Activated CD4-positive, alpha-beta T cell treated with anti-CD3 and anti-CD28 coated beads, Interleukin-2, amount 10 ng/mL, durations not matched to agents 7 days and 5 days (primary cell): ENCODE measurements around the gene MZT2B. TPM values are rescaled to one million over a fixed set of nuclear protein-coding genes. Genes with fewer than 3 reads are reported as not detected.
"Not testable (repeated sequence)": the region's sequence is repeated elsewhere in the genome, so short reads cannot be mapped to it uniquely, and the experiment has no call there.

Experiments used
- CTCF ChIA-PET: fragments of 350-600 bp; sonication (Branson Sonifier 250); formaldehyde crosslinking; loops from one replicate; lab custom pipeline; 2021; ENCODE audit warnings: antibody characterized with exemption; lab: Charles Lee
- POLR2A ChIA-PET: fragments of 350-600 bp; sonication (Branson Sonifier 250); formaldehyde crosslinking; loops from one replicate; lab custom pipeline; 2021; ENCODE audit warnings: antibody characterized with exemption; lab: Charles Lee
- DNase-seq: peaks from one replicate; pipeline ENCODE4 v3.0.0-alpha.2; 2020
- H3K27ac Mint-ChIP-seq: one replicate; pipeline ENCODE4 v1.8.0; 2021; ENCODE audit warnings: mild to moderate bottlenecking, moderate library complexity, mixed read lengths
- H3K27me3 Mint-ChIP-seq: one replicate; pipeline ENCODE4 v1.8.0; 2021; ENCODE audit warnings: mixed read lengths
- H3K36me3 Mint-ChIP-seq: one replicate; pipeline ENCODE4 v1.8.0; 2021; ENCODE audit warnings: low read depth, mixed read lengths
- H3K4me1 Mint-ChIP-seq: one replicate; pipeline ENCODE4 v1.8.0; 2021; ENCODE audit warnings: mixed read lengths
- H3K4me3 Mint-ChIP-seq: one replicate; pipeline ENCODE4 v1.8.0; 2021; ENCODE audit warnings: mild to moderate bottlenecking, moderate library complexity, mixed read lengths
- H3K9me3 Mint-ChIP-seq: one replicate; pipeline ENCODE4 v1.8.0; 2021; ENCODE audit warnings: mixed read lengths
- total RNA-seq, 2 experiments: library from RNA; stranded (reverse); gene quantifications; one replicate each; pipeline ENCODE4 v1.2.3, GENCODE V29; 2021

The MZT2B gene, protein sequence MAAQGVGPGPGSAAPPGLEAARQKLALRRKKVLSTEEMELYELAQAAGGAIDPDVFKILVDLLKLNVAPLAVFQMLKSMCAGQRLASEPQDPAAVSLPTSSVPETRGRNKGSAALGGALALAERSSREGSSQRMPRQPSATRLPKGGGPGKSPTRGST
- 100 to 1,000 TPM; 387 to 417 TPM for total RNA-seq

DNA sequence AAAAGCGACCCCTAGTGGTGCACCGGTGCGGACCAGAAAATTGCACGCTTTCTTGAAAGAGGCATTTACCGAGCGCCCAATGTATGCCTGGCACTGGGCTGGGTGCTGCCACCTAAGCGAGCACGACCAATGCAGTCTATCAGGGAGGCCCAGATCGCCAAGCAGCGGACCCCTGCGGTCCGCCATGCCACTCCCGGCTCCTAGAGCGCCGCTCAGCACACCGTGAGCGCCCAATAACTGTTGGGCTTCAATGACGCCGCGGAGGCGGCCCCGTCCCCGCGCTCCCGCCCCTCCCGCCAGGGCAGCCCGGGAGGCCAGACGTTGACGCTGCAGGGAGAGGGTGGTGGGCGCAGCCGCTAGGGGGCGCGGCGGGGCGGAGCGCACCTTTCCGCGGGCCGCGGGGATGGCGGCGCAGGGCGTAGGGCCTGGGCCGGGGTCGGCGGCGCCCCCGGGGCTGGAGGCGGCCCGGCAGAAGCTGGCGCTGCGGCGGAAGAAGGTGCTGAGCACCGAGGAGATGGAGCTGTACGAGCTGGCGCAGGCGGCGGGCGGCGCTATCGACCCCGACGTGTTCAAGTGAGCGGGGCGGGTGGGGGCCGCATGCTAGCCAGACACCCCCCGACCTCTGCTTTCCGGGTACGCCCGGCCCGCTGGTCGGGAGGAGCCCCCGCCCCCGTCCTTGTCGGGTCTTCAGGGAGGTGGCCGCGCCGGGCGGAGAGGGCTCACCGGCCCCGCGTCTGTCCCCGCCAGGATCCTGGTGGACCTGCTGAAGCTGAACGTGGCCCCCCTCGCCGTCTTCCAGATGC, at the start of gene MZT2B:
MZT2B (plus strand) TSS at position 383 of the 803 bp plus-strand sequence; CDS start at position 404, 21 bp downstream.
- Mint-ChIP-seq H3K36me3 (peaks cover 10% of the 10 kb centered on the region), H3K27ac (peak within 1 kb of the TSS; percentile 99), H3K4me3 (peak within 1 kb of the TSS; percentile 91), H3K4me1 (peaks cover 28% of the 10 kb centered on the region)
- H3K9me3 Mint-ChIP-seq, H3K27me3 Mint-ChIP-seq: not testable (repeated sequence)
- CTCF ChIA-PET = interaction anchor here (0.6 to 2.4 kb wide), 7 partner anchors 13 to 195 kb away, joined by 3 to 27 read pairs (median 3); partner anchors contain the start of gene IMP4
- POLR2A ChIA-PET = interaction anchor here (0.8 kb wide), 1 partner anchor 195 kb away, joined by 3 read pairs; no protein-coding TSS in a partner anchor
- peak; percentile 91 for DNase-seq

DNA sequence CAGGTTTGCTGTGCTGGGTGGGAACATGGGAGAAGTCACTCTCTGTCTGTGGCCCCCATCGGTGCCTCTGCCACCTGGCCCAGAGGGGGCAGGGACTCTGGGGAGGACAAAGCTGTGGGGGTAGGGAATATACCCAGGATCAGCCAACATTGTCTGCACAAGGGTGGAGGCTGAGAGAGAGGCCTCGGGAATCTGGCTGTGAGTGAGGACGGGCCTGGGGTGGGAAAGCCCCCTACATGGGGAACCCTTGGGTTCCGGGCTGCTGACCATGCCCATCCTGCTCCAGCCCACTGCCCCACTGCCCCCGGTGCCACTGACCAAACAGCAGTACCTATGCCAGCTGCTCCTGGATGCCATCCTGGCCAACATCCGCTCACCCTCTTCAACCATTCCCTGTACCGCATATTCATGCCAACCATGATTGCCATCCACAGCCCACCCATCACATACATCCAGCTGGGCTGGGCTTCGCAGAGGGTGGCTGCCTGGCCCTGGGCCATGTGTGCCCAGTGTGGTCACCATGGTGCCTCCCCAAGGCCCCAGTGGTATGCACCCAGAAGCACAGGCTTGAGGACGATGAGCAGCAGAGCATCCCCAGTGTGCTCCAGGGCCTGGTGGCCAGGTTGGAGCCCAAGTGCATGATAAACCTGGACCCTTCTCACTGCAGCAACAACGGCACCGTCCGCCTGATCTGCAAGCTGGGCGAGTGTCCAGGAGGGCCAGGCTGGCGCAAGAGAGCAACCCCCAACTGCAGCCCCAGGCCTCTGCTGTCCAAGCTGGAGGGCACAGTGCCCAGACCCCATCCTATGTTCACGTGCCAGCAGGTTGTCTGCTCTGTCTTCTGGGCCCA, 46.1 kb upstream of the MZT2B start:
- POLR2A ChIA-PET = no interaction called here
- no peak for DNase-seq
- CTCF ChIA-PET = no interaction called here
- H3K27me3 Mint-ChIP-seq = peaks cover 9% of the 10 kb centered on the region
- H3K4me3 Mint-ChIP-seq = no peak overlapping the region
- no peaks in the 10 kb centered on the region for H3K9me3 Mint-ChIP-seq
- no peak overlapping the region for H3K27ac Mint-ChIP-seq
- no peaks in the 10 kb centered on the region for H3K4me1 Mint-ChIP-seq
- no peaks in the 10 kb centered on the region for H3K36me3 Mint-ChIP-seq

DNA sequence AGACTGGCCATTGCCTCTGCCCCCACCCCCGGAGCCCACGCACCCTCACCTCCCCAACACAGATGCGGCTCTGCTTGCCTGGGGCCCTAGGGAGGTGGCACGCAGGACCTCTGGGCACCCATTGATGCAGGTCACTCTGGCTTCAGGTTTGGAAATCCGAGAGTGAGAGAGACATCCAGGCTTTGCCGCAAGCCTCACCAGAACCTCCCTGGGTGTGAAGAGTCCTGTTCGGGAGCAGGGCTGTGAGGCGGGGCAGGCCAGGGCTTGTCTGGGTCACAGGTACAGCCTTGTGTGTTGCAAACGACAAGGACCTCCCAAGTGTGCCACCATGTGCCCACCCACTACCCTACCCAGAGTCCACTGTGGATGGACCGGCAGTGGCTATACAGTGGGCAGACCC, 45.5 kb upstream of the MZT2B start:
- CTCF ChIA-PET, DNase-seq, H3K27me3 Mint-ChIP-seq, H3K36me3 Mint-ChIP-seq, H3K4me3 Mint-ChIP-seq, H3K9me3 Mint-ChIP-seq, H3K4me1 Mint-ChIP-seq, POLR2A ChIA-PET, H3K27ac Mint-ChIP-seq: not testable (repeated sequence)

DNA sequence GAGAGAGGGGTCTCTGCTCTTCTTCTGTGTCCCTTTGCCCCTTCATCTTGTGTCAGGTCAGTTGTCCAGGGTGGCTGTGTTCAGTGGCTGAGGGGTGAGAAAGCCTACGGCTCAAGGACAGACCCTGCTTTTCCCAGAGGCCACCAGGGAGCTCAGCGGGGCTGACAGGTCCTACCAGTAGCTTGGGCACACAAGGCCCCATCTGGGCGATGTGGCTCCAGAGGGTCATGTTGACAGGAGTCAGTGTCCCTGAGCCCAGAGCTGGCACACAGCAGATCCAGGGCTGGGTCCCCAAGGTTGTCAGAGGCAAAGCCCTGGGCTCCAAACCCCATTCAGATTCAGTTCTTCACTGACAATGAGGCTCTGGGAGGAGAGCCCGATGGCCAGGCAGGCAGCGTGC, 44.9 kb upstream of the MZT2B start:
- H3K27ac Mint-ChIP-seq, POLR2A ChIA-PET, H3K36me3 Mint-ChIP-seq, H3K4me3 Mint-ChIP-seq, CTCF ChIA-PET, H3K9me3 Mint-ChIP-seq, H3K27me3 Mint-ChIP-seq, H3K4me1 Mint-ChIP-seq, DNase-seq: not testable (repeated sequence)

DNA sequence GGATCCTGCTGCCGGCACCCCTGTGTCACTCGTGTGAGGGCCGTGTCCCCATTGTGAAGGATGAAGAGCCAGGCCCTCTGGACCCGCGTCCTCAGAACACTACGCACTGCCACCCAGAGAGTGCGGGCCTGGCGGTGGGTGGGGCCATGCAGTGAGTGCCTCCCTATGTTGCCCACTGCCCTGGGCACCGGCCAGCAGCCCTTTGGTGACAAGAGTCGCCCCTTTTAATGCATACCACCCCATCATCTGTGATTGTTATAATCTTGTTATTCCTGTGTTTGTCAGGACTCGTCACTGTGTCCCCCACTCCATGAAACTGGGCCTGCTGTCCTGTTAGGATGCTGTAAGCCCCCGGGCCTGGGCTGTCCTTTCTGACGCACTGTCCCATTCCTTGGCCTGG, 43.7 kb upstream of the MZT2B start:
- H3K9me3 Mint-ChIP-seq, H3K4me3 Mint-ChIP-seq, H3K27me3 Mint-ChIP-seq, H3K36me3 Mint-ChIP-seq, CTCF ChIA-PET, H3K27ac Mint-ChIP-seq, DNase-seq, H3K4me1 Mint-ChIP-seq, POLR2A ChIA-PET: not testable (repeated sequence)

DNA sequence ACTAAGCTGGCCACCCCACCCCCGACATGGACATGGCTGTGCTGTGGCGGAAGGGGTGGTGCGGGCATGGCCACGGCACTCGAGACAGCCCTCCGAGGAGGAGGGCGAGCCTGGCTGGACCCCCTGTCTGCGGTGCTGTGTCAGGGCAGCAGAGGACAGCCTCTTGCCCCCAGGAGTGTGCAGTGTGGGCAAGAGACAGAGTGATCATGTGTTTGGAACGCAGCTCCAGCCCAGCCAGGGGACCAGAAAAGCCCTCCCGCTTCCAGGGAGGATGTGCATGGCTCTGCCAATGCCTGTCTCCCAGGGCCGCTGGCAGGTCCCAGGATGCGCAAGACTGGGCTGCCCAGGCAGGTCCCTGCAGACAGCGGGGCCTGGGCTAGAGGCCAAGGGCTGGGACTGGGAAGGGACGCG, 43.2 kb upstream of the MZT2B start:
- H3K36me3 Mint-ChIP-seq, H3K4me3 Mint-ChIP-seq, H3K9me3 Mint-ChIP-seq, H3K4me1 Mint-ChIP-seq, DNase-seq, H3K27ac Mint-ChIP-seq, CTCF ChIA-PET, POLR2A ChIA-PET: not testable (repeated sequence)
- H3K27me3 Mint-ChIP-seq = peaks cover 10% of the 10 kb centered on the region

DNA sequence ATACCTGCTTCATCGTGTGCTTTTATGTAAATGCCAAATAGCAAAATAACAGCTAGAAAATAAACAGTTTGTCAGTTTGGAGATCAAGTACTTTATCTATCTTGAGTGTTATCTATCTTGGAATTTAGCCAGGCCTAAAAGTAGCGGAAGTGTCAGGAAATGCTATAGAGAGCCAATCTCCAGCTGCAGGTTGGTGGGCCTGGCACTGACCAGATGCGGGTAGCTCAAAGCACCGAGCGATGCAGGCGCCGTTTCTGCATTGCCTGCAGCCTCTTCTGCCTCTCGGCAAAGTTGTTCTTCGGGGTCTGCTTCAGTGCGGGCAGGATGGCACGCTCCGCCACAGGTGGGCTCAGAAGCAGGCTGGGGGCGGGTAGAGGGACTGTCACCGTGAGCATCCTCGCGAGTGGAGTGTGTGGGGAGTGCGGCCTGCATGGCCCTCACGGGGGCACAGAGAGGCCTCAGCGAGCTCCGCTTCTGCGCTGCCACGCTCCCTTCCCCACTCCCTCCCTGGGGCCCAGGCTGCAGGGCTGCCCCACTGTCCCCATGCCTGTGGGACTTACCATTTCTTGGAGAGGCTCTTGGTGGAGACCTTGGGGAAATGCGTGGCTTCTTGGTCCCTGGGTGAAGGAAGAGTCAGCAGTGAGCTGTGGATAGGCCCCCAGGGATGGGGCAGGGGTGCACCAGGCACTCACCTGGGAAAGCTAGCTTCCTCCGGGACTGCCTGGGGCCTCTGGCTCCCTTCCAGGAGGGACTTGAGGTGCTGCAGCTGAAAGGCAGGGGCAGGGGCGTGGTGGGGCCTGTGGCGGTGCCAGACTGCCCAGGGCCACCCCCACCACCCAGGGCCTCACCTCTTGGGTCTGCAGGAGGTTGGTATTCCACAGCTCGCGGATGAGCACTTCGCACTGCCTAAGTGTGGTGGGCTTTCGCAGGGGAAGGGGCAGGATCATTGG, 42.5 kb upstream of the MZT2B start:
- H3K36me3 Mint-ChIP-seq, POLR2A ChIA-PET, H3K4me1 Mint-ChIP-seq, DNase-seq, H3K27ac Mint-ChIP-seq, H3K4me3 Mint-ChIP-seq, CTCF ChIA-PET, H3K9me3 Mint-ChIP-seq, H3K27me3 Mint-ChIP-seq: not testable (repeated sequence)

DNA sequence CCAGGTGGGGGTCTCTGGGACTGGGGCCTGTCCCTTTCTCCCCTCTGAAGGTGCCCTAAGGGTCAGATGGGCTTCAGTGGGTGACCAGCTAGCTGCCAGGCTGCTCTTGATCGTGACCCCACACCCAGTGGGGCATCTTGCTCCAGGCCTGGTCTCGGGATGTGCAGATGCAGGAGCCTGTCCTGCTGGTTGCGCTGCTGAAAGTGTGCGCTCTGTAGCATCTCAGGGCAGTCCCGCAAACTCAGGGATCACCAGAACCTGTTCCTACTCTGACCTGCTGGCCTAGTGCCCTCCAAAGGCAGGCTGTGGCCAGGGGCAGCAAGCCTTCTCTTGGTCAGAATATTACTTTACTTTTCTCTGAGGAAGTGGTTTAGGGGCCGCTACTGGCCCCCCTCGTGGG, 41.5 kb upstream of the MZT2B start:
- H3K27me3 Mint-ChIP-seq, POLR2A ChIA-PET, H3K4me3 Mint-ChIP-seq, H3K36me3 Mint-ChIP-seq, CTCF ChIA-PET, H3K27ac Mint-ChIP-seq, H3K9me3 Mint-ChIP-seq, DNase-seq: not testable (repeated sequence)
- peaks cover 10% of the 10 kb centered on the region for H3K4me1 Mint-ChIP-seq

DNA sequence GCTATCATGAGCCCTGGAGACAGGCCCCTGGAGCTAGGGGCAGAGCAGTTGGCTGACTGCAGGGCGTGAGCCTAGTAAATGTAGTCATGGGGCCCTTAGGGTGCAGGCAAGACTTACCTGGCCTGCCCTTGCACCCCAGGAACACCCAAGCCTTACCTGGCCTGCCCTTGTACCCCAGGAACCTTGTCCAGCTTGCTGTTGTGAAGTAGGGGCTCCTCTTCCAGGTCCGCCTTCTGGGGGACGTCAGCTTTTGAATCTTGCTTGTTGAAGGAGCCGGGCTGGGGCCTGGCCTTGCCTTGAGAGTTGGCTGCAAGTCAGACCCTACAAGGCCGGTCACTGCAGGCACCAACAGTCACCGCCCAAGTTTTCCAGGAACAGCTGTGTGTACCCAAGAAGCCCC, 41.1 kb upstream of the MZT2B start:
- H3K36me3 Mint-ChIP-seq, H3K27ac Mint-ChIP-seq, CTCF ChIA-PET, H3K4me3 Mint-ChIP-seq, POLR2A ChIA-PET, H3K27me3 Mint-ChIP-seq, DNase-seq, H3K9me3 Mint-ChIP-seq: not testable (repeated sequence)
- H3K4me1 Mint-ChIP-seq = peaks cover 10% of the 10 kb centered on the region

DNA sequence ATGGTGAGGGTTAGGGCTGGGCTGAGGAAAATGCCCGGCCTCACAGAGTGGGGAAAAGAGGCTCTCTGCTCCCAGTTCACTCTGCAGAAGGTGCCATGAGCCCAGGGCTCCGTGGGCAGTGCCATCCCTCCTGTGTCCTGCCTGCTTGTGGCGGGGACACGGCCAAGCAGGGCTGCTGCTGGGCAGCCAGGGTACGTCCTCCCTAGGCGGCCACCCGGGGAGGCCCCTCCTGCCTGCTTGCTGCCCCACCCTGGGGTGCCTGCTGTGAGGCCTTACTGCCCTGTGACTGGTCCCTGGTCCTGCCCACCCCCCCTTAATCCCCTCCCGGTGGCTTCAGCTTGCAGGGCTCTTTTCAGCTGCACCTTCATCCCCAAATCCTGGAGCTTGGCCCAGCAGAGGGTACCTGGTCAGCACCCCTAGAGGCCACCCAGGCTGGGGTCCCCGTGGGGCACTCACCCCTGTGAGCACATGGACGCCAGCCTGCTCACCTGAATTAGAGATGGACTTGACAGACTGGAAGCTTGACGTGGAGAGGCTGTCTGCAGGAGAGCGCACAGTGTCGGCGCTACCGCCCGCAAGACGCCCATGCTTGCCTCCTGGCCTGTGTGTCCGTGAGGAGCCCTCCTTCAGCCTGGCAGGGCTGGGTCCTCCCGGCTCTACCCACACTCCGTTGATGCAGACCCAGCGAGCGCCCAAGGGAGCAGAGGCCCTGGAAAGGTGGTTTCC, 40.3 kb upstream of the MZT2B start:
- DNase-seq, H3K9me3 Mint-ChIP-seq, CTCF ChIA-PET, POLR2A ChIA-PET, H3K36me3 Mint-ChIP-seq, H3K27ac Mint-ChIP-seq, H3K4me3 Mint-ChIP-seq: not testable (repeated sequence)
- Mint-ChIP-seq H3K4me1 (peaks cover 10% of the 10 kb centered on the region), H3K27me3 (peaks cover 11% of the 10 kb centered on the region)

DNA sequence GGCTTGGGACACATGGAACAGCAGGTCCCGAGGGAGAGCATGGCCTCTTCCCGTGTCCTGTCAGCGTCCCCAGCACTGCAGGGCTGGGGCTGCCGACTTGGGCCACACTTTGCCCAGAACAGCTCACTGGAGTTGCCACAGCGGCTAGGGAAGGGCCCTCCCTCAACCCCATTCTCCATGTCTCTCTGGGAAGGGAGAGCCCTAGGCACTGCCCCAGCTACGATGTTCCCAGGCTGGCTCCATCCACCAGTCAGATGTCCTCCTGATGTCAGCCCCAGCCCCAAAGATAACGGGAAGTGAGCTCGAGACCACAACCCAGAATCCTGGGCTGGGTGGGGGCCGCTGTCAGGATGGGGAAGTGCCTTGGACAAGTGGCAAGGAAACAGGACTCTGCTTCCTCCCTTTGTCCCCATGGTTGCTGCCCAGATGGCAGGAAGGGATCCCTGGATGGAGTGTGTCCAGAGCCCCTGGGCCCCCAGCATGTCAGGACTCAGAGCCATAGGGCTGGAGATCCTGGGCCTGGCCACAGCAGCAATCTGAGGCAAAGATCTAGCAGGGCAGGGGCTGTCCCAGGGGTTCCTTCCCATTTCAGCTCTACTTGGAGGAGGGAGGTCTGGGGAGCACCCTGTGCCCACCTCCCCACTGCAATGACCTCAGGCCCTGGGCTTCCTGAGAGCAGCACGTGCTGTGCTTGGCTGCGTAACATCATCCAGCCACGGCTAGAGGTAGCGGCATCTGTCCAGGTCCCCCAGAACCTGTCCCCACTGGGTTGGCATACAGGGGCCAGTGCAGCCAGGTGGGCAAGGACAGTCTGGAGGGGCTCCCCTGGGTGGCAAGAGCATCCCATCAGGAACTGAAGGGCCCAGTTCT, 39.4 kb upstream of the MZT2B start:
- POLR2A ChIA-PET, CTCF ChIA-PET, H3K9me3 Mint-ChIP-seq, DNase-seq, H3K36me3 Mint-ChIP-seq, H3K4me3 Mint-ChIP-seq, H3K27ac Mint-ChIP-seq: not testable (repeated sequence)
- Mint-ChIP-seq H3K4me1 (peaks cover 10% of the 10 kb centered on the region), H3K27me3 (peaks cover 11% of the 10 kb centered on the region)
